HepG2 (cell line): ENCODE measurements around the gene CCR9. TPM values are rescaled to one million over a fixed set of nuclear protein-coding genes. Genes with fewer than 3 reads are reported as not detected.

Experiments used
- ATAC-seq: fragments of 200-7000 bp; cut with Tn5 transposase; 3 replicates; pipeline ENCODE4 v1.9.1; 2020; ENCODE audit warnings: mild to moderate bottlenecking, moderate library complexity
- BruUV-seq: library from RNA; stranded (reverse); fragments of 400-500 nt; replicated peaks from 2 replicates; lab custom pipeline; 2021; lab: Mats Ljungman, UMichigan
- CTCF ChIA-PET: fragments of 300-600 bp; formaldehyde crosslinking; extraction: SDS; loops from one replicate; lab custom pipeline; 2021; ENCODE audit warnings: low total read pairs, inconsistent platforms, low intra/inter-chr PET ratio; lab: Yijun Ruan, JAX
- POLR2A ChIA-PET: fragments of 350-600 bp; sonication (Branson Sonifier 250); formaldehyde crosslinking; loops from one replicate; lab custom pipeline; 2020; ENCODE audit warnings: antibody characterized with exemption, inconsistent platforms; lab: Yijun Ruan, JAX
- DNase-seq: peaks from one replicate; pipeline ENCODE4 v3.0.0-alpha.2; 2015; ENCODE audit warnings: low spot score
- FAIRE-seq: peaks from 3 replicates; lab custom pipeline; 2011; peaks lifted over from hg19 to GRCh38; lab: Jason Lieb, UNC
- H2AFZ ChIP-seq: one replicate; pipeline ENCODE4 v1.6.1; 2011; ENCODE audit warnings: low read length, inconsistent platforms
- H3K27ac ChIP-seq: fragments of 300-600 bp; 3 replicates; pipeline ENCODE4 v1.8.0; 2011; ENCODE audit warnings: mixed run types, mild to moderate bottlenecking, mixed read lengths, low read length, inconsistent platforms; ENCODE audit not compliant: insufficient read depth; ENCODE audit errors: extremely low read length
- H3K27me3 ChIP-seq, 2 experiments: fragments of 200-600 bp in 1 of 2; 2 replicates in 1 of 2; 3 replicates in 1 of 2; pipeline versions ENCODE4 v1.6.0 to v1.8.0; 2011; ENCODE audit warnings: low read length in 2 of 2, mild to moderate bottlenecking in 2 of 2, moderate library complexity in 2 of 2, inconsistent platforms in 1 of 2; ENCODE audit not compliant: insufficient read depth in 2 of 2, control insufficient read depth in 1 of 2
- H3K36me3 ChIP-seq, 2 experiments: fragments of 200-600 bp in 1 of 2; replicated peaks in 1 of 2; 2 replicates in 1 of 2; 3 replicates in 1 of 2; pipeline versions ENCODE4 v1.5.1 to v1.8.0; 2011; ENCODE audit warnings: low read length in 2 of 2, inconsistent platforms in 1 of 2; ENCODE audit not compliant: insufficient read depth in 2 of 2, control insufficient read depth in 1 of 2
- H3K4me1 ChIP-seq: 2 replicates; pipeline ENCODE4 v1.5.1; 2012; ENCODE audit warnings: low read length, inconsistent platforms; ENCODE audit not compliant: insufficient read depth
- H3K4me2 ChIP-seq: 2 replicates; pipeline ENCODE4 v1.6.0; 2011; ENCODE audit warnings: low read depth, low read length, inconsistent platforms
- H3K4me3 ChIP-seq, 3 experiments: fragments of 200-600 bp in 1 of 3; sonication (generic), shearing (Covaris generic) in 1 of 3; replicated peaks in 1 of 3; 2 replicates each; pipeline ENCODE4 v1.5.1; 2011 to 2016; ENCODE audit warnings: low read length in 3 of 3, inconsistent platforms in 2 of 3, low read depth in 2 of 3, mild to moderate bottlenecking in 2 of 3, control low read depth in 1 of 3, mixed read lengths in 1 of 3; ENCODE audit not compliant: insufficient read depth in 1 of 3
- H3K79me2 ChIP-seq: one replicate; pipeline ENCODE4 v1.6.1; 2011; ENCODE audit warnings: low read length, inconsistent platforms; ENCODE audit not compliant: insufficient read depth
- H3K9ac ChIP-seq: 2 replicates; pipeline ENCODE4 v1.6.0; 2011; ENCODE audit warnings: mild to moderate bottlenecking, low read depth, low read length, inconsistent platforms; ENCODE audit not compliant: insufficient read depth
- H3K9me3 ChIP-seq: 2 replicates; pipeline ENCODE4 v1.5.1; 2012; ENCODE audit warnings: mild to moderate bottlenecking, low read length
- H4K20me1 ChIP-seq: 2 replicates; pipeline ENCODE4 v1.6.0; 2011; ENCODE audit warnings: inconsistent platforms, mild to moderate bottlenecking, low read length, moderate library complexity; ENCODE audit not compliant: insufficient read depth
- CHD2 ChIP-seq: IDR thresholded peaks from 2 replicates; pipeline ENCODE4 v1.6.1; 2011; ENCODE audit warnings: low read depth, low read length, improper control_type of control experiment
- FOXM1 ChIP-seq: sonication (generic); formaldehyde crosslinking; IDR thresholded peaks from 2 replicates; pipeline ENCODE4 v1.5.0; 2020; ENCODE audit warnings: missing genetic modification reagents
- HIVEP1 ChIP-seq: sonication (generic); formaldehyde crosslinking; IDR thresholded peaks from 2 replicates; pipeline ENCODE4 v1.4.0; 2020; ENCODE audit warnings: mild to moderate bottlenecking, missing genetic modification reagents
- ONECUT2 ChIP-seq: sonication (generic); formaldehyde crosslinking; IDR thresholded peaks from 2 replicates; pipeline ENCODE4 v1.4.0; 2020; ENCODE audit warnings: missing genetic modification reagents
- PITX1 ChIP-seq: sonication (generic); formaldehyde crosslinking; IDR thresholded peaks from 2 replicates; pipeline ENCODE4 v1.5.1; 2020; ENCODE audit warnings: mild to moderate bottlenecking, missing genetic modification reagents
- PTBP1 ChIP-seq: fragments of 200-400 bp; formaldehyde crosslinking; IDR thresholded peaks from 2 replicates; pipeline ENCODE4 v1.6.1; 2018; ENCODE audit warnings: low read length, low read depth; ENCODE audit not compliant: poor library complexity, severe bottlenecking
- SRY ChIP-seq: sonication (generic); formaldehyde crosslinking; IDR thresholded peaks from 2 replicates; pipeline ENCODE4 v1.8.0; 2022; ENCODE audit warnings: mild to moderate bottlenecking, missing genetic modification reagents
- TBL1XR1 ChIP-seq: fragments of 150-350 bp; IDR thresholded peaks from 2 replicates; pipeline ENCODE4 v1.6.1; 2014; ENCODE audit warnings: borderline replicate concordance, low read length; ENCODE audit not compliant: partially characterized antibody
- WIZ ChIP-seq: sonication (generic); formaldehyde crosslinking; IDR thresholded peaks from 2 replicates; pipeline ENCODE4 v1.5.1; 2020; ENCODE audit warnings: mild to moderate bottlenecking, missing genetic modification reagents
- ZHX1 ChIP-seq: sonication (generic); formaldehyde crosslinking; IDR thresholded peaks from 2 replicates; pipeline ENCODE4 v1.8.1; 2022; ENCODE audit warnings: low read depth, mild to moderate bottlenecking, missing genetic modification reagents
- ZNF264 ChIP-seq: sonication (generic); formaldehyde crosslinking; IDR thresholded peaks from 2 replicates; pipeline ENCODE4 v1.4.0; 2020; ENCODE audit warnings: missing genetic modification reagents
- ZNF431 ChIP-seq: sonication (generic); formaldehyde crosslinking; IDR thresholded peaks from 2 replicates; pipeline ENCODE4 v1.9.0; 2022; ENCODE audit warnings: missing genetic modification reagents, low read depth, mild to moderate bottlenecking, borderline replicate concordance
- ZNF446 ChIP-seq: sonication (generic); formaldehyde crosslinking; IDR thresholded peaks from 2 replicates; pipeline ENCODE4 v1.5.0; 2020; ENCODE audit warnings: mild to moderate bottlenecking, missing genetic modification reagents
- ZNF460 ChIP-seq: sonication (generic); formaldehyde crosslinking; IDR thresholded peaks from 2 replicates; pipeline ENCODE4 v1.5.1; 2020; ENCODE audit warnings: missing genetic modification reagents, mild to moderate bottlenecking, borderline replicate concordance
- WGBS: methylation state at CpG from one replicate; pipeline ENCODE4 v1.1.6; 2017; ENCODE audit warnings: low lambda C conversion rate; 5-methylcytosine and 5-hydroxymethylcytosine counted together
- in situ Hi-C: cut with HindIII; loops from 2 replicates; pipeline ENCODE4 v1.10.0; 2017; ENCODE audit warnings: low pct_unique_long_range_greater_than_20kb; ENCODE audit not compliant: extremely low pct_ligation_motif_present
- intact Hi-C: fragments of 100-400 bp; cut with micrococcal nuclease; formaldehyde crosslinking; loops from one replicate; pipeline ENCODE4 v1.10.0; 2022; ENCODE audit not compliant: unreplicated experiment
- polyA plus RNA-seq, 8 experiments: library from polyadenylated mRNA; depleted of rRNA in 3 of 8; stranded (reverse) in 7 of 8; unstranded in 1 of 8; fragments of >200 nt; fragmentation: Illumina TruSeq in 4 of 8; extraction: Trizol in 4 of 8; gene quantifications; 2 replicates each; pipeline versions ENCODE4 v1.2.1 to v1.2.3, GENCODE V29; 2011 to 2016; ENCODE audit warnings: low read depth in 4 of 8, missing spikeins in 1 of 8, mixed read lengths in 1 of 8; ENCODE audit not compliant: insufficient read depth in 1 of 8
- total RNA-seq, 5 experiments: library from RNA; depleted of rRNA; stranded (reverse); fragments of >200 nt; fragmentation: Illumina TruSeq; extraction: Trizol; gene quantifications; 2 replicates each; pipeline ENCODE4 v1.2.3, GENCODE V29; 2016; ENCODE audit warnings: low read depth in 1 of 5
- TF ChIP-seq, protein P1 (sequence below): sonication (generic); formaldehyde crosslinking; IDR thresholded peaks from 2 replicates; pipeline ENCODE4 v1.8.0; 2022; ENCODE audit warnings: mild to moderate bottlenecking, missing genetic modification reagents, borderline replicate concordance
- TF ChIP-seq, protein P2 (sequence below): sonication (generic); formaldehyde crosslinking; IDR thresholded peaks from 2 replicates; pipeline ENCODE4 v1.4.0; 2020; ENCODE audit warnings: missing genetic modification reagents; ENCODE audit errors: not compliant biosample characterization
- TF ChIP-seq, protein P3 (sequence below): sonication (generic); formaldehyde crosslinking; IDR thresholded peaks from 2 replicates; pipeline ENCODE4 v1.4.0; 2020; ENCODE audit warnings: mild to moderate bottlenecking, missing genetic modification reagents

CCR9 gene
- total and polyA plus RNA-seq, 2 of the 13 experiments (the other 11 are each of a cell fraction or from before 2014, with no cell fraction given), result not detected

DNA sequence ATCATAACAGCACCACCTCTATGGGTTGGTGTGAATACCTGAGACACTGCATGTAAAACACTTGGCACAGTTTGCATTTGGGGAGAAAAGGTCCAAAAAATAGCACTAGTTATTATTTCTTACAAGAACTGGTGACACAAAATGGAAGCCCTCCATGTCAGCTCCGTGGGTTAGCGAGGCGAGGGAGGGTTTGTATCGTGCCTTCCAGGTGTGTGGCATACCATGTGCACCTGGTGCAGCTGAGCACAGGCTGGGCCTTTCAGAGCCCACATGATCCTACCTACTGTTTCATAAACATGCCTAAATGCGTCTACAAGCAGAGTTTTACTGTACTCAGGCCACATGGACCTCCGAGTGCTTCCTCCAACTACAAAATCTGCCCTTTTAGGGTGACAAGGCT is 62.5 kb downstream of the CCR9 start (continued):
- no peak for TF ChIP-seq WIZ (CRISPR knock-in tag)
- no peak for TF ChIP-seq ZHX1
- TF ChIP-seq, protein P1, sequence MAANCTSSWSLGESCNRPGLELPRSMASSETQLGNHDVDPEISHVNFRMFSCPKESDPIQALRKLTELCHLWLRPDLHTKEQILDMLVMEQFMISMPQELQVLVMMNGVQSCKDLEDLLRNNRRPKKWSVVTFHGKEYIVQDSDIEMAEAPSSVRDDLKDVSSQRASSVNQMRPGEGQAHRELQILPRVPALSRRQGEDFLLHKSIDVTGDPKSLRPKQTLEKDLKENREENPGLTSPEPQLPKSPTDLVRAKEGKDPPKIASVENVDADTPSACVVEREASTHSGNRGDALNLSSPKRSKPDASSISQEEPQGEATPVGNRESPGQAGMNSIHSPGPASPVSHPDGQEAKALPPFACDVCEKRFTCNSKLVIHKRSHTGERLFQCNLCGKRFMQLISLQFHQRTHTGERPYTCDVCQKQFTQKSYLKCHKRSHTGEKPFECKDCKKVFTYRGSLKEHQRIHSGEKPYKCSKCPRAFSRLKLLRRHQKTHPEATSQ (CRISPR knock-in tag), result no peak
- no peak for TF ChIP-seq PITX1 (CRISPR knock-in tag)
- no peak for TF ChIP-seq ONECUT2 (CRISPR knock-in tag)
- TF ChIP-seq SRY (CRISPR knock-in tag), result no peak
- TF ChIP-seq, protein P2, sequence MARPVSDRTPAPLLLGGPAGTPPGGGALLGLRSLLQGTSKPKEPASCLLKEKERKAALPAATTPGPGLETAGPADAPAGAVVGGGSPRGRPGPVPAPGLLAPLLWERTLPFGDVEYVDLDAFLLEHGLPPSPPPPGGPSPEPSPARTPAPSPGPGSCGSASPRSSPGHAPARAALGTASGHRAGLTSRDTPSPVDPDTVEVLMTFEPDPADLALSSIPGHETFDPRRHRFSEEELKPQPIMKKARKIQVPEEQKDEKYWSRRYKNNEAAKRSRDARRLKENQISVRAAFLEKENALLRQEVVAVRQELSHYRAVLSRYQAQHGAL (CRISPR knock-in tag), result no peak
- TF ChIP-seq ZNF446, result no peak

GRCh38 chr3:45949432-45949831 is 63.1 kb downstream of the CCR9 start:
- H3K4me1 ChIP-seq, result no peaks in the 10 kb centered on the region
- peaks cover 42 to 95% of the 10 kb centered on the region in 2 experiments for H3K36me3 ChIP-seq
- H3K9me3 ChIP-seq, result no peaks in the 10 kb centered on the region
- ChIA-PET POLR2A (no interaction called here), CTCF (no interaction called here)
- in situ Hi-C loops (no loop called here), intact Hi-C loops (no loop called here)
- H3K4me3 ChIP-seq, result no peak overlapping the region
- ATAC-seq (no peak), FAIRE-seq (no peak), DNase-seq (no peak)
- no peak overlapping the region for H3K27ac ChIP-seq
- H3K79me2 ChIP-seq, result no peaks in the 10 kb centered on the region
- H3K4me2 ChIP-seq, result no peak overlapping the region
- no peak overlapping the region for H3K9ac ChIP-seq
- H2AFZ ChIP-seq, result no peak overlapping the region
- no peaks in the 10 kb centered on the region for H4K20me1 ChIP-seq
- no CpG with 5 or more reads among the region's 4 CpGs for WGBS
- H3K27me3 ChIP-seq, result no peaks in the 10 kb centered on the region
- BruUV-seq, result no TSS peak
- TF ChIP-seq, protein P3, sequence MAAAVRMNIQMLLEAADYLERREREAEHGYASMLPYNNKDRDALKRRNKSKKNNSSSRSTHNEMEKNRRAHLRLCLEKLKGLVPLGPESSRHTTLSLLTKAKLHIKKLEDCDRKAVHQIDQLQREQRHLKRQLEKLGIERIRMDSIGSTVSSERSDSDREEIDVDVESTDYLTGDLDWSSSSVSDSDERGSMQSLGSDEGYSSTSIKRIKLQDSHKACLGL, result no peak
- TF ChIP-seq ZNF460 (no peak), PTBP1 (no peak), CHD2 (no peak), TBL1XR1 (no peak), FOXM1 (CRISPR knock-in tag) (no peak), ZNF264 (CRISPR knock-in tag) (no peak), ZNF431 (CRISPR knock-in tag) (no peak), HIVEP1 (CRISPR knock-in tag) (no peak)
